ENCODE data around the gene TLCD5. TPM values are rescaled to one million over a fixed set of nuclear protein-coding genes. Genes with fewer than 3 reads are reported as not detected.

TLCD5 gene
- total RNA-seq, 4 donors from 2014 or later: 0.27 to 1.0 (median 0.70) TPM

GRCh38 chr11:120290956-120291355, 34.1 kb upstream of the TLCD5 start:
- TF ChIP-seq, protein P1, sequence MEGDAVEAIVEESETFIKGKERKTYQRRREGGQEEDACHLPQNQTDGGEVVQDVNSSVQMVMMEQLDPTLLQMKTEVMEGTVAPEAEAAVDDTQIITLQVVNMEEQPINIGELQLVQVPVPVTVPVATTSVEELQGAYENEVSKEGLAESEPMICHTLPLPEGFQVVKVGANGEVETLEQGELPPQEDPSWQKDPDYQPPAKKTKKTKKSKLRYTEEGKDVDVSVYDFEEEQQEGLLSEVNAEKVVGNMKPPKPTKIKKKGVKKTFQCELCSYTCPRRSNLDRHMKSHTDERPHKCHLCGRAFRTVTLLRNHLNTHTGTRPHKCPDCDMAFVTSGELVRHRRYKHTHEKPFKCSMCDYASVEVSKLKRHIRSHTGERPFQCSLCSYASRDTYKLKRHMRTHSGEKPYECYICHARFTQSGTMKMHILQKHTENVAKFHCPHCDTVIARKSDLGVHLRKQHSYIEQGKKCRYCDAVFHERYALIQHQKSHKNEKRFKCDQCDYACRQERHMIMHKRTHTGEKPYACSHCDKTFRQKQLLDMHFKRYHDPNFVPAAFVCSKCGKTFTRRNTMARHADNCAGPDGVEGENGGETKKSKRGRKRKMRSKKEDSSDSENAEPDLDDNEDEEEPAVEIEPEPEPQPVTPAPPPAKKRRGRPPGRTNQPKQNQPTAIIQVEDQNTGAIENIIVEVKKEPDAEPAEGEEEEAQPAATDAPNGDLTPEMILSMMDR (IDR thresholded peaks at IDR 0.05 in 4 of 5, conservative IDR thresholded peaks at IDR 0.05 in 1 of 5): no peak
- no peak for TF ChIP-seq POLR2A (IDR thresholded peaks at IDR 0.05)
- Histone ChIP-seq H3K36me3 (no peaks in the 10 kb centered on the region), H3K27ac (no peak overlapping the region), H3K4me1 (no peaks in the 10 kb centered on the region), H3K4me3 (no peak overlapping the region), H3K9me3 (no peaks in the 10 kb centered on the region), H3K27me3 (peaks cover 6 to 17% (median 13%) of the 10 kb centered on the region in 3 donors)
- no peak for ATAC-seq
- in situ Hi-C loops (cut with MboI; ENCODE audit: low sequenced_read_pairs in 4 of 4): loop anchor here in 2 of 4 donors (10.0 to 25.0 kb wide), 2 partner anchors 56 to 629 kb away; no protein-coding TSS in a partner anchor
- DNase-seq: no peak
- intact Hi-C loops (cut with DNase I; ENCODE audit: low total_unique reads): no loop called here

- in situ Hi-C loops (cut with MboI; ENCODE audit: low sequenced_read_pairs in 4 of 4) (loop anchor here in 2 of 4 donors (10.0 to 25.0 kb wide), 2 partner anchors 58 to 631 kb away; no protein-coding TSS in a partner anchor), intact Hi-C loops (cut with DNase I; ENCODE audit: low total_unique reads) (no loop called here)
- TF ChIP-seq POLR2A (IDR thresholded peaks at IDR 0.05): no peak
- TF ChIP-seq, protein P1 (IDR thresholded peaks at IDR 0.05 in 4 of 5, conservative IDR thresholded peaks at IDR 0.05 in 1 of 5): no peak
- Histone ChIP-seq H3K36me3 (no peaks in the 10 kb centered on the region), H3K27ac (no peak overlapping the region), H3K4me3 (no peak overlapping the region), H3K27me3 (peaks cover 6 to 17% (median 13%) of the 10 kb centered on the region in 3 donors), H3K4me1 (no peaks in the 10 kb centered on the region), H3K9me3 (no peaks in the 10 kb centered on the region)
- DNase-seq: no peak
- no peak for ATAC-seq
Observed at GRCh38 chr11:120293038-120293800, 31.9 kb upstream of the TLCD5 start.

GRCh38 chr11:120294096-120294495, 31.0 kb upstream of the TLCD5 start:
- DNase-seq: no peak
- in situ Hi-C loops (cut with MboI; ENCODE audit: low sequenced_read_pairs in 4 of 4): loop anchor here in 2 of 4 donors (10.0 to 25.0 kb wide), 2 partner anchors 59 to 632 kb away; no protein-coding TSS in a partner anchor
- no peak for ATAC-seq
- Histone ChIP-seq H3K4me1 (no peaks in the 10 kb centered on the region), H3K4me3 (no peak overlapping the region), H3K36me3 (no peaks in the 10 kb centered on the region), H3K27ac (no peak overlapping the region), H3K9me3 (no peaks in the 10 kb centered on the region), H3K27me3 (peaks cover 6 to 17% (median 13%) of the 10 kb centered on the region in 3 donors)
- TF ChIP-seq, protein P1 (IDR thresholded peaks at IDR 0.05 in 4 of 5, conservative IDR thresholded peaks at IDR 0.05 in 1 of 5): no peak
- no peak for TF ChIP-seq POLR2A (IDR thresholded peaks at IDR 0.05)
- intact Hi-C loops (cut with DNase I; ENCODE audit: low total_unique reads): no loop called here

DNA sequence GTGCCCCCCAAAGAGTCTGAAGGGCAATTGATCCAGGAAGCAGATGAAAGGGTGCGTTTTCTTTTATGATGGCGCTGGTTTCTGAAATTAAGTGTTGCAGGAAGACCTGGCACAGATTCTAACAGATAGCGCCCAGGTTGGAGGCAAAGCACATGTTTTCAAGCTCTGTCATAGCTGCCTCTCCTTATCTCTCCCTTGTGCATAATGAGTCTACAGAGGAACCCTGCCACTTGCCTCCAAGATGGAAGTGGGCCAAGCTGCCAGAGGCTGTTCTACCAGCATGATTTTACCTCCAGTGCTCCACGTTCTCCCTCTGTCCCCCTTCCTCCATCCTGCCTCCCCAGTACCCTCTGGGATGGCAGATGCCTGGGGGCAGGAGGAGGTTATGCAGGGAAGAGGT, 30.0 kb upstream of the TLCD5 start:
- in situ Hi-C loops (cut with MboI; ENCODE audit: low sequenced_read_pairs in 4 of 4): loop anchor here in 2 of 4 donors (5.0 to 25.0 kb wide), 3 partner anchors 60 to 633 kb away; no protein-coding TSS in a partner anchor
- Histone ChIP-seq H3K4me3 (no peak overlapping the region), H3K27me3 (peaks cover 6 to 17% (median 13%) of the 10 kb centered on the region in 3 donors), H3K36me3 (no peaks in the 10 kb centered on the region), H3K27ac (no peak overlapping the region), H3K9me3 (no peaks in the 10 kb centered on the region), H3K4me1 (no peaks in the 10 kb centered on the region)
- DNase-seq (no peak), ATAC-seq (no peak)
- TF ChIP-seq, protein P1 (IDR thresholded peaks at IDR 0.05 in 4 of 5, conservative IDR thresholded peaks at IDR 0.05 in 1 of 5): no peak
- no peak for TF ChIP-seq POLR2A (IDR thresholded peaks at IDR 0.05)
- intact Hi-C loops (cut with DNase I; ENCODE audit: low total_unique reads): no loop called here
